ENCODE data around the gene GPR132. TPM values are rescaled to one million over a fixed set of nuclear protein-coding genes. Genes with fewer than 3 reads are reported as not detected.
"Not testable (repeated sequence)": the region's sequence is repeated elsewhere in the genome, so short reads cannot be mapped to it uniquely, and the experiment has no call there.

Gene GPR132
- total RNA-seq, 2 donors from 2014 or later = 1.8 to 3.1 TPM

- no peak for DNase-seq (ENCODE audit: low spot score)
- intact Hi-C loops (cut with DNase I) = no loop called here
Measured at GRCh38 chr14:105067140-105067968, 2.1 kb upstream of the GPR132 start.

GRCh38 chr14:105066240-105067071, 1.2 kb upstream of the GPR132 start:
- DNase-seq (ENCODE audit: low spot score) = peak; percentile 69
- intact Hi-C loops (cut with DNase I) = no loop called here

DNA sequence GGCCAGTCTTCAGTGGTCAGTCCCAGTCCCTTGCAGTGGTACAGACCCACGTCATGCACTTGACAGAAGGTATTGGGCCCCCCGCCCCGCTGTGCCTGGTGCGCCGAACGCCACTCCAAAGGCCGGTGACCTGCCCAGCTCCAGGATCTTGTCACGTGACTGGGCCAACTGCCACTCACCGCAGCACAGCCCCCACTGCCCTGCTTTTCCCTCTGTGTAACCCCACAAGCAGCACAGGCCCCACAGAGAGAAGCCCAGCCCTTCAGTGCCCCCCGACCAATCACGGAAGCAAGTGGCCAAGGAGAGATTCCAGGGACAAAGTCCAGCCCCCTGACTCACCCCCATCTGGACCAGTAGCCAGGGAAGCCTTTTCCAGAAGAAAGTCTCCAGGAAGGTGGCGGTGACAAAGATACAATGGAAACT, 498 bp downstream of the GPR132 start:
- DNase-seq (ENCODE audit: low spot score) = peak; percentile 82

DNA sequence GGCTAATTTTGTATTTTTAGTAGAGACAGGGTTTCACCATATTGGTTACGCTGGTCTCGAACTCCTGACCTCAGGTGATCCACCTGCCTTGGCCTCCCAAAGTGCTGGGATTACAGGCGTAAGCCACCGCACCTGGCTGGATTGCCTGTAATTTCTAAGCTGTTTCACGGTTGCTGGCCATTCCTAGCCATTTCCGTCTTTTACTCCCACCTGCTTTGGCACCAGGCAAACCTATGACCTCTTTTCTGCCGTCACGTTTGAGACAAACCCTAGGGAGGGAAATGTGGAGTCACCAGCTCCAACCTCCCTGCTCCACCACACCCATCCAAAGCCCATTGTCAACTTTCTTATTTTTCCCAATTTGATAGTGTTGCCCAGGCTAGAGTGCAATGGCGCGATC, 1.2 kb downstream of the GPR132 start:
- intact Hi-C loops (cut with DNase I) = no loop called here
- no peak for DNase-seq (ENCODE audit: low spot score)

More for the DNA sequence above, 498 bp downstream of the GPR132 start:
- intact Hi-C loops (cut with DNase I) = no loop called here

GRCh38 chr14:105063506-105063905, 1.7 kb downstream of the GPR132 start:
- DNase-seq (ENCODE audit: low spot score); intact Hi-C loops (cut with DNase I): not testable (repeated sequence)

- no peak for DNase-seq (ENCODE audit: low spot score)
- intact Hi-C loops (cut with DNase I) = no loop called here
Measured at GRCh38 chr14:105063056-105063455, 2.2 kb downstream of the GPR132 start.

DNA sequence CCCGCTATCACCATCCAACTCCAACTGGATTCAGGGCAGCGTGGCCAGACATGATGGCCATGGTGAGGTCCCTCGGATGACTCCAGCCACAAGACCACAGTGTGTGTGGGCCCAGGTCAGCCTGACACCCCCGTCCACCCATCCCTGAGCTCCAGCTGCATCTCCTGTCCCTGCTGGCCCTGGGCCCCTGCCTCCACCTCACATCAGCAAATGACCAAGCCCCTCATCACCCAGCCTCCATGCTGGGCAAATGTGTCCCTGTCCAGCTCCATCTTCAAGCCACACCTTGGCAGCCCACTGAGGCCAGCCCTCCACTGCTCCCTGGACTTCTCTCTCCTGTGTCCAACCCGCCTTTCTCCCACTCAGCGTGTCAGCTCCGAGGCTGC, 3.2 kb downstream of the GPR132 start:
- DNase-seq (ENCODE audit: low spot score) = no peak
- intact Hi-C loops (cut with DNase I) = no loop called here

- intact Hi-C loops (cut with DNase I) = no loop called here
- DNase-seq (ENCODE audit: low spot score) = peak; percentile 89
Measured at GRCh38 chr14:105061428-105062047, 3.7 kb downstream of the GPR132 start.

- intact Hi-C loops (cut with DNase I) = no loop called here
- DNase-seq (ENCODE audit: low spot score) = peak; percentile 88
Measured at GRCh38 chr14:105060751-105061427, 4.3 kb downstream of the GPR132 start.

- DNase-seq (ENCODE audit: low spot score) = peak; percentile 79
- intact Hi-C loops (cut with DNase I) = loop anchor here in 1 of 2 donors (10.0 kb wide), 1 partner anchor 165 kb away; no protein-coding TSS in a partner anchor
Measured at GRCh38 chr14:105059925-105060565, 5.2 kb downstream of the GPR132 start.

- intact Hi-C loops (cut with DNase I) = loop anchor here in 1 of 2 donors (10.0 kb wide), 1 partner anchor 164 kb away; no protein-coding TSS in a partner anchor
- no peak for DNase-seq (ENCODE audit: low spot score)
Measured at GRCh38 chr14:105059035-105059924, 6.0 kb downstream of the GPR132 start.

DNA sequence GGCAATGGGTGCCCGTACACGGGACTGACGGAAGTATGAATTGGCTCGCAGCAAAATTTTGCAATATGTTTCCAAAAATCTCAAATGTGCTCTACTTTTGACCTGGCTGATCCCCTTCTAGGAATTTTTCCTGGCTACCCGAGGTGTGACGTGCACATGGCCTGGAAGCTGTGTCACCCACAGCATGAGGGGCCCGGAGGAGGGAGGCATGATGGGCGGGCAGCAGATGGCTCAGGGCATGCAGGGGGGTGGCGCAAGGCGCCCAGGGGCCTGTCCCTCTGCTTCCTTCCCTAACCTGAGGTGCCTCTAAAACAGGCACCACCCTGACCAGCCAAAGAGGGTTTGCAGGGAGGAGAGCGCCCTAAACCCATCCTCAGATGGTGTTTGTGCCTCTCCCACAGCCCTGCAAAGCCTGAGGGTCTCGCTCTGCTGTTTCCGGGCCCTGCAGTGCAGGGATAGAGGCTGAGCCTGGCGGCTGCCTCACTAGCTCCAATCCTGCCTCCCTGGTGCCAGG, 6.7 kb downstream of the GPR132 start:
- DNase-seq (ENCODE audit: low spot score) = no peak
- intact Hi-C loops (cut with DNase I) = loop anchor here in 1 of 2 donors (10.0 kb wide), 1 partner anchor 164 kb away; no protein-coding TSS in a partner anchor

GRCh38 chr14:105056303-105056831, 8.9 kb downstream of the GPR132 start:
- intact Hi-C loops (cut with DNase I) = loop anchor here in 1 of 2 donors (10.0 kb wide), 1 partner anchor 162 kb away; no protein-coding TSS in a partner anchor
- DNase-seq (ENCODE audit: low spot score) = no peak

GRCh38 chr14:105055736-105056302, 9.4 kb downstream of the GPR132 start:
- DNase-seq (ENCODE audit: low spot score) = no peak
- intact Hi-C loops (cut with DNase I) = loop anchor here in 1 of 2 donors (10.0 kb wide), 1 partner anchor 161 kb away; no protein-coding TSS in a partner anchor

DNA sequence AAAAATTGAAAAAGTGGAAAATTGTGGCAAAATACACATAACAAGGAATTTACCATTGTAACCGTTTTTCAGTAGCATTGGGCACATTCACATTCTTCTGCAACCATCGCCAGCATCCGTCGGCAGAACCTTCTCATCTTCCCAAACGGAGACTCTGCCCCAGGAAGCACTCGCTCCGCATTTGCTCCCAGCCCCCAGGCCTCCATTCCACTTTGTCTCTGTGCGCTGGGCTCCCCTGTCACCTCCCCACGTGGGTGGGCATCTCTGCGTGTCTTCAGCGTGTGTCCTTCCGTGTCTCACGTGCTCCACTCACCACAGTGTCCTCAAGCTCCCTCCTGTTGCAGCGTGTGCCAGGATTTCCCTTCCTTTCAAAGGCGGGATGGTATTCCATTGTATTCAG, 9.9 kb downstream of the GPR132 start:
- DNase-seq (ENCODE audit: low spot score) = no peak
- intact Hi-C loops (cut with DNase I) = loop anchor here in 1 of 2 donors (10.0 kb wide), 1 partner anchor 161 kb away; no protein-coding TSS in a partner anchor

DNA sequence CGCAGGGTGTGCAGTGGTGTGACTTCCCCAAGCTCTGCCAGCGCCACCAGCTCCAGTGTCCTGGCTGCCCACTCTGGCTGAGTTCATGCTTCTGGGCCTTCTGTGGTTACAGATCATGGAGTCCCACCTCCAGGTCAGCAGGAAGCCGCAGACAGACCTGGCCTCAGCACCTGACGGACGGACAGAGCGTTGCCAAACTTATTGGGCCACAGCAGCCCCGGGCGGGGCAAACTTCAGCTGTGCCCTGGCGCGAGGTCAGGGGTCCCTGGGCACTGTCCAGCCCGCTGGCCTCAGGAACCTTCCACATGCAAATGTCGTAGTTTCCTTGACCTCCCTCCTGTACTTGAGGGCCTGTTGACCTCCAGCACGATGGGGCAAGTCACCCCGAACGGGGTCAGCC, 11.2 kb downstream of the GPR132 start:
- DNase-seq (ENCODE audit: low spot score) = no peak
- intact Hi-C loops (cut with DNase I) = loop anchor here in 1 of 2 donors (10.0 kb wide), 1 partner anchor 159 kb away; no protein-coding TSS in a partner anchor

All from posterior vena cava (tissue), 2 donors.